Lower lobe of right lung (tissue), 2 donors: ENCODE measurements around the gene MBOAT2. TPM values are rescaled to one million over a fixed set of nuclear protein-coding genes. Genes with fewer than 3 reads are reported as not detected.

ENCODE experiments used
- ATAC-seq, 2 donors: fragments of 200-7000 bp; cut with Tn5 transposase; one replicate each; pipeline ENCODE4 v1.9.1; 2020 to 2022; ENCODE audit warnings: mild to moderate bottlenecking in 2 of 2, moderate library complexity in 2 of 2
- DNase-seq: peaks from one replicate; pipeline ENCODE4 v3.0.0-alpha.2; 2020
- H3K27ac ChIP-seq: fragments of 200-600 bp; one replicate; pipeline ENCODE4 v1.8.0; 2022
- H3K27me3 ChIP-seq: fragments of 200-600 bp; one replicate; pipeline ENCODE4 v1.8.0; 2022; ENCODE audit warnings: low read depth
- H3K36me3 ChIP-seq: fragments of 200-600 bp; one replicate; pipeline ENCODE4 v1.8.0; 2022; ENCODE audit warnings: mild to moderate bottlenecking
- H3K4me1 ChIP-seq: fragments of 200-600 bp; one replicate; pipeline ENCODE4 v1.8.0; 2022
- H3K4me3 ChIP-seq: fragments of 200-600 bp; one replicate; pipeline ENCODE4 v1.8.0; 2022; ENCODE audit warnings: mild to moderate bottlenecking
- H3K9me3 ChIP-seq: fragments of 200-600 bp; one replicate; pipeline ENCODE4 v1.8.0; 2022
- CTCF ChIP-seq: fragments of 200-600 bp; IDR thresholded peaks from one replicate; pipeline ENCODE4 v1.8.0; 2022; ENCODE audit warnings: antibody characterized with exemption, mild to moderate bottlenecking
- intact Hi-C: fragments of 100-400 bp; cut with DNase I; formaldehyde crosslinking; loops from one replicate; pipeline ENCODE4 v1.11.0; 2022
- total RNA-seq: library from RNA; stranded (reverse); fragmentation: NEBNext Ultra II Directional; extraction: Animal tissue kit (Norgen Biotek cat#: 25700); gene quantifications from one replicate; pipeline ENCODE4 v1.2.1, GENCODE V29; 2021
- donor health status: DM: no; HTN: yes; CAD: no; lungs with severe emphysema.

The MBOAT2 gene
- total RNA-seq, 1 donor from 2014 or later = 36.5 TPM

GRCh38 chr2:8827729-8828128, 175.8 kb downstream of the MBOAT2 start:
- intact Hi-C loops = no loop called here
- no peak for TF ChIP-seq CTCF
- peak in 1 of 2 donors; percentile 9 for ATAC-seq

DNA sequence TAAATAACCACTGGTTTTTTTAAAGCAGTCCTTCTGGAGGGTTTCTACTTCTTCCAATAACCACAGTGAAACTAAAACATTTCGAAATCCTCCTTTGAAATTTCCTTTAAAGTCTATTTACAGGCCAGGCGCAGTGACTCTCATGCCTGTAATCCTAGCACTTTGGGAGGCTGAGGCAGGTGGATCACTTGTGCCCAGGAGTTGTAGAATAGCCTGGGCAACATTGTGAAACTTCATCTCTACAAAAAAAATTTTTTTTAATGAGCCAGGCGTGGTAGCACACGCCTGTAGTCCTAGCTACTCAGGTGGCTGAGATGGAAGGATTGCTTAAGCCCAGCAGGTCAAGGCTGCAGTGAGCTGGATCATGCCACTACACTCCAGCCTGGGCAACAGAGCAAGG, 181.3 kb downstream of the MBOAT2 start:
- intact Hi-C loops = no loop called here
- DNase-seq (no peak), ATAC-seq (peak; percentile 93)
- H3K27me3 ChIP-seq = no peaks in the 10 kb centered on the region
- peaks cover 21% of the 10 kb centered on the region for H3K4me1 ChIP-seq
- no peaks in the 10 kb centered on the region for H3K9me3 ChIP-seq
- H3K4me3 ChIP-seq = no peak overlapping the region
- peak overlapping the region; percentile 50 for H3K27ac ChIP-seq
- no peak for TF ChIP-seq CTCF
- peaks cover 57% of the 10 kb centered on the region for H3K36me3 ChIP-seq

More at GRCh38 chr2:8827729-8828128, 175.8 kb downstream of the MBOAT2 start:
- peaks cover 30% of the 10 kb centered on the region for H3K36me3 ChIP-seq
- no peak overlapping the region for H3K27ac ChIP-seq
- H3K9me3 ChIP-seq = no peaks in the 10 kb centered on the region
- H3K4me3 ChIP-seq = no peak overlapping the region
- H3K27me3 ChIP-seq = no peaks in the 10 kb centered on the region
- no peak for DNase-seq
- peaks cover 6% of the 10 kb centered on the region for H3K4me1 ChIP-seq

DNA sequence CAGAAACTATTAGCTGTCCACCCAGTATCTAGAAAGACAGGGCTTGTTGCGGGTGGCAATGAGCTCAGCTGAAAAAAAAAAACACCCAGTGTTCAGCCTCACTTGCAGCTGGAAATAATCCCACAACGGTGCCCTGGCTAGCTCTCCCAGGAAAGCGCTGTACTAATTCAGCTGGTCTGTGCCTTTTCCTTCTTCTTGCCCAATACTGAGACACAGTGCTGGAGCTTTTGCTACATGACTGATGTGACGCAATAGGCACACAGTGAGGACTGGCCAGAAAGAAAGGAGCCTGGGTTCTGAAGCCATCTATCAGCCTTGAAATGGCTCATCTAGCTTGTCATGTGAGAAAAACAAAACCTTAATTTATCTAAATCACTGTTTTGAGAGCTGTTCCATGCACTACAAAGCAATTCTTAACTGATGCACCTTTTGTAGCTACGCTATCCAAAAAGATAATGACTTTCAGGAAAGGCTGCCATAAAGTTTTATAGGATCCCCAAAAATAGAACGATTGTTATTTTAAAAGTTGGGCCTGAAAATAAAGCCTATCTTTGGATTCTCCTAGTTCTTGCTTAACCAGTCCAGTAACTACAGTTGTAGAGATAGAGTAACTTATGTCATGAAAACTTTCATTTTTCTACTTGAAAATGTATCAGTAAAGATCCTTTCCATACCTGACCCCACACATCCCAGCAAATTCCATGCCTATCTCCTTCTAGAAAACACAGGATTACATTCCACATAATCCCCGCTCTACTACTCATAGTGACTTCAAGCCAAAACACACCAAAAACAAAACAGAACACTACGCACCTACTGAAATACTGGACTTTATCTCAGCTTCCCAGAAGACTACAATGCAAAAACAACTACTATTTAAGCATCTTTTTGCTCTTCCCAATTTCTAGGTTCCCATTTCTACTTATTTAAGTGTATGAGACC, 181.9 kb downstream of the MBOAT2 start:
- H3K27ac ChIP-seq = peak overlapping the region; percentile 50
- intact Hi-C loops = no loop called here
- H3K27me3 ChIP-seq = no peaks in the 10 kb centered on the region
- no peak overlapping the region for H3K4me3 ChIP-seq
- H3K9me3 ChIP-seq = no peaks in the 10 kb centered on the region
- peak; percentile 92 to 94 for ATAC-seq
- H3K36me3 ChIP-seq = peaks cover 59% of the 10 kb centered on the region
- H3K4me1 ChIP-seq = peaks cover 21% of the 10 kb centered on the region
- no peak for DNase-seq
- no peak for TF ChIP-seq CTCF

- Histone ChIP-seq H3K27me3 (no peaks in the 10 kb centered on the region), H3K4me3 (no peak overlapping the region), H3K4me1 (peaks cover 21% of the 10 kb centered on the region), H3K9me3 (no peaks in the 10 kb centered on the region), H3K27ac (no peak overlapping the region), H3K36me3 (peaks cover 55% of the 10 kb centered on the region)
- ATAC-seq (no peak), DNase-seq (no peak)
- intact Hi-C loops = no loop called here
- TF ChIP-seq CTCF = no peak
Observed at GRCh38 chr2:8819948-8820347, 183.5 kb downstream of the MBOAT2 start.

DNA sequence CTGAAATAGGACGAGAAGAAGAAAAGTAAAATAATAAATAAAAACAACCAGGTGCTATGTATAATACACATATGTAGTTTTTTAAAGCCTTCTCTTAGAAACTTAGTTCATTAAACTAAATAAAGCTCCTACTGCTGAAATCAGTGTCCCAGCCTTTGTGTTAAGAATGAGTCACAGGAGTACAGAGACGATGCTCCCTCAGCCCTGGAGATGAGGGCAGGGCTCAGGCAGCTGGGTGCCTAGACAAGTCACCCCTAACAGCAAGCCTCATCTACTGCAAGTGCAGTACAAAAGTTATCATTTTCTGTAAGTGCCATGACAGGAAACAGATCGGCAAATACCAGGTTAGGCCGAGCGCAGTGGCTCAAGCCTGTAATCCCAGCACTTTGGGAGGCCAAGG, 184.3 kb downstream of the MBOAT2 start:
- no peaks in the 10 kb centered on the region for H3K27me3 ChIP-seq
- no peaks in the 10 kb centered on the region for H3K9me3 ChIP-seq
- H3K4me1 ChIP-seq = peaks cover 21% of the 10 kb centered on the region
- no peak for TF ChIP-seq CTCF
- intact Hi-C loops = no loop called here
- no peak overlapping the region for H3K27ac ChIP-seq
- no peak overlapping the region for H3K4me3 ChIP-seq
- peaks cover 55% of the 10 kb centered on the region for H3K36me3 ChIP-seq
- no peak for ATAC-seq
- DNase-seq = no peak
